Measurements from ENCODE around the gene NFKBIL1. TPM values are rescaled to one million over a fixed set of nuclear protein-coding genes. Genes with fewer than 3 reads are reported as not detected.

The NFKBIL1 gene
- total and polyA plus RNA-seq, 2 of the 4 experiments (the other 2 are of a cell fraction), result 7.8 to 10.8 TPM

DNA sequence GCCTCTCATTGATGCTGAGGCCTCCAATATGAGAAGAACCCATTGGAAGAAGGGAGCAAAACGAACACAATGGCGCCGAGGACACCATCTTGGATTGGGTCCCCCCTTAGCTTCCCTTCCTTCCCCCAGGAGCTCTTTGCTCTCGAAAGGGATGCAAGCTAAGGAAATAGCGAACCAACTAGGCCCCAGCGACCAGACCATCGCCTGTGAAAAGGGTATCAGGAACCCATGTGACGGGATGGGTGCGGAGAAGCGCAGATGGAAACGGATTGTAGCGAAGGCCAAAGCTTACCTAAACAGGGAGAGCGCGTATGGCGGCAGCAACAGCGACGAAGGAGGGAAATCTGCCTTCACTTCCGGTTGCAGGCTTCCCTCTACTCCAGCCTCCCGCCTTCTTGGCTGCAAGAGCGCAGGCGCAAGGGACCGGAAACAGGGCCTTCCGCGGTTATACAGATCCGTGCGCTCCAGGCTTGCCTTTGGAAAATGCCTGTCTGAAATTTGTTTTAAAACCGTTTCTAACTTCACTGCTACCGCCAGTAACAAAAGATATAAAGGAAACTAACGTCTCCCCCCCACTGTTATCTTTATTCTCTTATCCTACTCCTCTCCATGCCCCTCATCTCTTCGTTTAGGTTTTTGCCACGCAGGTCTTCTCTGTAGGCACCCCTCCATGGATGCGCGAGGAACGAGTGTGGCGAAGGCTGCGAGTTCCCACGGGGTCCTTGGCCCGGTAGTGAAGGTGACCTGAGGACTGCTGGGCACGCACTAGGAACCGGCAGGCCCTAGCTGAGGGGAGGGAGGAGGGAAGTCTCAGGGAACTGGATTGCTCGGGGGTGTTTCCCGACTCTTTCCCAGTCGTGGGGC lies 5.5 kb upstream of the NFKBIL1 start, which contains the start of gene DDX39B (continued):
- TF ChIP-seq ELK1 (IDR thresholded peaks at IDR 0.05; ENCODE audit: borderline replicate concordance, low read depth, low read length), result no peak

GRCh38 chr6:31543639-31544038 lies 3.8 kb upstream of the NFKBIL1 start:
- no peak overlapping the region for H4K8ac ChIP-seq (ENCODE audit: low read depth in 2 of 2, low read length in 2 of 2)
- ChIA-PET POLR2A (ENCODE audit: unreplicated experiment) (no interaction called here), CTCF (no interaction called here)
- dilution Hi-C loops (cut with HindIII; ENCODE audit: low sequenced_read_pairs, unreplicated experiment), result no loop called here
- no peak overlapping the region for H2BK15ac ChIP-seq (ENCODE audit: low read depth, low read length)
- H2AK9ac ChIP-seq (replicated peaks; ENCODE audit: low read depth, low read length, poor library complexity), result no peak overlapping the region
- DNase-seq (no peak), ATAC-seq (ENCODE audit: low read depth) (no peak)
- H3K4me3 ChIP-seq (ENCODE audit: insufficient read depth, low read depth, low read length), result no peak overlapping the region
- H3K18ac ChIP-seq (ENCODE audit: low read depth, low read length), result no peak overlapping the region
- no peak overlapping the region for H3K9ac ChIP-seq (ENCODE audit: low read depth, low read length)
- H2AK5ac ChIP-seq (ENCODE audit: low read depth, low read length), result no peak overlapping the region
- peaks cover 11% of the 10 kb centered on the region for H3K9me1 ChIP-seq (ENCODE audit: insufficient read depth, low read length)
- H2BK120ac ChIP-seq (ENCODE audit: low read depth, low read length), result no peak overlapping the region
- peaks cover 11 to 57% of the 10 kb centered on the region in 2 experiments for H3K79me1 ChIP-seq (ENCODE audit: low read depth in 1 of 2, low read length in 2 of 2)
- no peak overlapping the region for H3K4ac ChIP-seq (ENCODE audit: low read depth, low read length)
- no peak overlapping the region for H4K91ac ChIP-seq (ENCODE audit: insufficient read depth, low read depth, low read length)
- no peak overlapping the region for H3K23ac ChIP-seq (ENCODE audit: low read depth, low read length)
- BruUV-seq (replicated peaks), result no TSS peak
- H3K14ac ChIP-seq (replicated peaks; ENCODE audit: low read depth, low read length), result no peak overlapping the region
- H3K27ac ChIP-seq (ENCODE audit: insufficient read depth, low read length), result no peak overlapping the region
- H3K4me2 ChIP-seq (ENCODE audit: low read depth, low read length), result no peak overlapping the region
- TF ChIP-seq POLR2A (IDR thresholded peaks at IDR 0.05; ENCODE audit: low read depth, low read length), result no peak
- TF ChIP-seq CHD1 (IDR thresholded peaks at IDR 0.05; ENCODE audit: low read depth, low read length), result no peak
- no peak for TF ChIP-seq MAZ (IDR thresholded peaks at IDR 0.05; ENCODE audit: borderline replicate concordance, low read depth, low read length)
- TF ChIP-seq ELK1 (IDR thresholded peaks at IDR 0.05; ENCODE audit: borderline replicate concordance, low read depth, low read length), result no peak
- TF ChIP-seq RCOR1 (IDR thresholded peaks at IDR 0.05; ENCODE audit: insufficient replicate concordance, low read length), result no peak
- no peak for TF ChIP-seq USF2 (IDR thresholded peaks at IDR 0.05; ENCODE audit: low read depth, low read length)
- no peak for TF ChIP-seq RAD21 (IDR thresholded peaks at IDR 0.05; ENCODE audit: low read length)
- TF ChIP-seq BHLHE40 (IDR thresholded peaks at IDR 0.05; ENCODE audit: low read depth, low read length), result no peak
- H2BK5ac ChIP-seq (ENCODE audit: low read depth, low read length, poor library complexity, severe bottlenecking), result no peak overlapping the region
- no peaks in the 10 kb centered on the region for H3K9me3 ChIP-seq (ENCODE audit: control insufficient read depth, insufficient read depth, low read length)
- WGBS, 2 experiments (ENCODE audit: extremely low coverage in 2 of 2, insufficient read length in 1 of 2), result no CpG with 5 or more reads among the region's 6 CpGs
- no peak overlapping the region for H2AFZ ChIP-seq (replicated peaks; ENCODE audit: low read length, poor library complexity)
- in situ Hi-C loops (cut with MboI; ENCODE audit: low sequenced_read_pairs), result loop anchor here (5.0 to 10.0 kb wide), 2 partner anchors 51 to 291 kb away; no protein-coding TSS in a partner anchor
- no peak overlapping the region for H3K56ac ChIP-seq (ENCODE audit: extremely low read depth, insufficient read depth, low read length)
- H4K20me1 ChIP-seq (ENCODE audit: insufficient read depth, low read length), result peaks cover 31% of the 10 kb centered on the region
- H3K4me1 ChIP-seq (ENCODE audit: control insufficient read depth, insufficient read depth, low read length), result peaks cover 16% of the 10 kb centered on the region
- no peak overlapping the region for H2BK20ac ChIP-seq (ENCODE audit: low read depth, low read length)
- no peak overlapping the region for H4K5ac ChIP-seq (ENCODE audit: low read depth, low read length)
- H3K27me3 ChIP-seq (ENCODE audit: control insufficient read depth, insufficient read depth, low read length), result no peaks in the 10 kb centered on the region
- peaks cover 17% of the 10 kb centered on the region for H3K36me3 ChIP-seq (ENCODE audit: control insufficient read depth, insufficient read depth, low read length)
- intact Hi-C loops (cut with micrococcal nuclease), result no loop called here

Measured in IMR-90 (cell line).